ENCODE results near the gene NUTM2A.
"Not testable (repeated sequence)": the region's sequence is repeated elsewhere in the genome, so short reads cannot be mapped to it uniquely, and the experiment has no call there.

NUTM2A gene
- total RNA-seq: 0 to 0.97 (median 0.52) reads per million in 3 donors

DNA sequence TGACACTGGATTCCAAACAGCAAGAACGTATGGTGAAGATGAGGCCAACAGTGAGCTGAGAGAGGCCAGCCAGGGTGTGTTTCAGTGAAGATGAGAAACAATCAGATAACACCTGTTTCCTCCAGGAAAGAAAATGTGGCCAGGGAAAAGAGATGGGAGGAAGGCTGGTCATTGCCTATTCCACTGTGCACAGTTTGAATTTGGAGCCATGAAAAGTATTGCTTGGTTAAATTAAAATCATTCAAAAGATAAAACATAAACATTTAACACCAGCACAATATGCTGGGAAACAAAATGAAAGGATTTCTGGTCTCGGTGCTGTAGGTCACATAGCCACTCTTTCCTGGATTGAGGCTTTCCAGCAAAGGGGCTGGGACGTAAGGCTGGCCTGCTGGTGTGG is at the start of gene NUTM2A:
Gene NUTM2A, plus strand, starts transcription at position 301 of the 400 bp plus-strand sequence. CDS start 383 bp downstream, outside the sequence.
- not testable (repeated sequence) for H3K27me3 ChIP-seq (replicated peaks; ENCODE audit: control insufficient read depth, insufficient read depth, low read length, poor library complexity, severe bottlenecking); DNase-seq; H3K4me1 ChIP-seq (ENCODE audit: control insufficient read depth, insufficient read depth, low read length, poor library complexity, severe bottlenecking)

DNA sequence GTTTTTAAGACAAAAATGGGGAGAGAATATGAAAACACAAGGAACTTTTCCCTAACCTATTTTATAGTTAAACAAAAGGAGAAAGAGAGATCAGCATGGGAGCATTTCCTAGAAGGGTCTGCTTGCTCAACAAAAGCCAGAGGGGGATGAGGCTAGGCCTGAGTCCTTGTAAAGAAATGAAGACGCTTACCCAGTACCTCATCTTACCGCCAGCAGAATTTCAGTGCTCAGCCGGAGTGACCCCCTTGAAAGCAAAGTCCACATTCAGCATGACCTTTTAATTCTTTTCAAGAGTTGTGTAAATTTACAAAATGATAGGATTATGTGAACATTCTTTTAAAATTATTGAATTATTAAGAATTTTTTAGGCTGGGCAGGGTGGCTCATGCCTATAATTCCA is 47.7 kb upstream of the NUTM2A start:
- not testable (repeated sequence) for DNase-seq; H3K4me3 ChIP-seq (ENCODE audit: insufficient read depth, low read depth, low read length, poor library complexity, severe bottlenecking); H3K4me1 ChIP-seq (ENCODE audit: control insufficient read depth, insufficient read depth, low read length, poor library complexity, severe bottlenecking); H3K27ac ChIP-seq (ENCODE audit: insufficient read depth, low read length, poor library complexity, severe bottlenecking); H3K9me3 ChIP-seq (ENCODE audit: control insufficient read depth, low read length); H3K36me3 ChIP-seq (ENCODE audit: control insufficient read depth, insufficient read depth, low read length); H3K27me3 ChIP-seq (replicated peaks; ENCODE audit: control insufficient read depth, insufficient read depth, low read length, poor library complexity, severe bottlenecking)

More for the DNA sequence above, at the start of gene NUTM2A:
- not testable (repeated sequence) for H3K27ac ChIP-seq (ENCODE audit: insufficient read depth, low read length, poor library complexity, severe bottlenecking); H3K4me3 ChIP-seq (ENCODE audit: insufficient read depth, low read depth, low read length, poor library complexity, severe bottlenecking); H3K9me3 ChIP-seq (ENCODE audit: control insufficient read depth, low read length); H3K36me3 ChIP-seq (ENCODE audit: control insufficient read depth, insufficient read depth, low read length)

GRCh38 chr10:87184421-87184820 is 40.8 kb upstream of the NUTM2A start:
- not testable (repeated sequence) for DNase-seq; H3K9me3 ChIP-seq (ENCODE audit: control insufficient read depth, low read length); H3K4me3 ChIP-seq (ENCODE audit: insufficient read depth, low read depth, low read length, poor library complexity, severe bottlenecking); H3K27ac ChIP-seq (ENCODE audit: insufficient read depth, low read length, poor library complexity, severe bottlenecking); H3K4me1 ChIP-seq (ENCODE audit: control insufficient read depth, insufficient read depth, low read length, poor library complexity, severe bottlenecking); H3K36me3 ChIP-seq (ENCODE audit: control insufficient read depth, insufficient read depth, low read length); H3K27me3 ChIP-seq (replicated peaks; ENCODE audit: control insufficient read depth, insufficient read depth, low read length, poor library complexity, severe bottlenecking)

GRCh38 chr10:87186016-87186415 is 39.2 kb upstream of the NUTM2A start:
- not testable (repeated sequence) for H3K36me3 ChIP-seq (ENCODE audit: control insufficient read depth, insufficient read depth, low read length); DNase-seq; H3K27me3 ChIP-seq (replicated peaks; ENCODE audit: control insufficient read depth, insufficient read depth, low read length, poor library complexity, severe bottlenecking); H3K9me3 ChIP-seq (ENCODE audit: control insufficient read depth, low read length); H3K27ac ChIP-seq (ENCODE audit: insufficient read depth, low read length, poor library complexity, severe bottlenecking); H3K4me1 ChIP-seq (ENCODE audit: control insufficient read depth, insufficient read depth, low read length, poor library complexity, severe bottlenecking); H3K4me3 ChIP-seq (ENCODE audit: insufficient read depth, low read depth, low read length, poor library complexity, severe bottlenecking)

- not testable (repeated sequence) for H3K27ac ChIP-seq (ENCODE audit: insufficient read depth, low read length, poor library complexity, severe bottlenecking); H3K4me3 ChIP-seq (ENCODE audit: insufficient read depth, low read depth, low read length, poor library complexity, severe bottlenecking)
Observed at GRCh38 chr10:87187573-87187972, 37.7 kb upstream of the NUTM2A start.

DNA sequence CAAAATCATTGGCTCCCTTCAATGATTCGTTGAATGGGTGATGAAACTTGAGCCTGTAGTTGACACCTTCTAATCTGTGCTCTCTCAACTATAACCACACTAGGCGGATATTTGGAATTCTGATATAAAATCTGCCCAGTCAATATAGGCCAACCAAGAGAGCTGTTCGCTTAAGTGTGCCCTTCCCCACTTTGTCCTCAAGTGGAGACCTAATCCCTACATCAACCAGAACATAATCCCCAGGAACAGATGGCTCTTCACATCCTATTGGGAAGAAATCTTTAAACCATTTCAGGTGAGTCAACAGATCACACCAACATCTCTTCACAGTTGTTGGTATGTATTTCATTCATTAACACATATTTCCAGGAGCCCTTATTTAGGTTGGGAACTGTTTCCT is 33.4 kb upstream of the NUTM2A start:
- H3K27me3 ChIP-seq (replicated peaks; ENCODE audit: control insufficient read depth, insufficient read depth, low read length, poor library complexity, severe bottlenecking); H3K36me3 ChIP-seq (ENCODE audit: control insufficient read depth, insufficient read depth, low read length); DNase-seq; H3K27ac ChIP-seq (ENCODE audit: insufficient read depth, low read length, poor library complexity, severe bottlenecking); H3K4me1 ChIP-seq (ENCODE audit: control insufficient read depth, insufficient read depth, low read length, poor library complexity, severe bottlenecking); H3K4me3 ChIP-seq (ENCODE audit: insufficient read depth, low read depth, low read length, poor library complexity, severe bottlenecking); H3K9me3 ChIP-seq (ENCODE audit: control insufficient read depth, low read length): not testable (repeated sequence)

More at GRCh38 chr10:87187573-87187972, 37.7 kb upstream of the NUTM2A start:
- DNase-seq; H3K36me3 ChIP-seq (ENCODE audit: control insufficient read depth, insufficient read depth, low read length); H3K27me3 ChIP-seq (replicated peaks; ENCODE audit: control insufficient read depth, insufficient read depth, low read length, poor library complexity, severe bottlenecking); H3K4me1 ChIP-seq (ENCODE audit: control insufficient read depth, insufficient read depth, low read length, poor library complexity, severe bottlenecking); H3K9me3 ChIP-seq (ENCODE audit: control insufficient read depth, low read length): not testable (repeated sequence)

DNA sequence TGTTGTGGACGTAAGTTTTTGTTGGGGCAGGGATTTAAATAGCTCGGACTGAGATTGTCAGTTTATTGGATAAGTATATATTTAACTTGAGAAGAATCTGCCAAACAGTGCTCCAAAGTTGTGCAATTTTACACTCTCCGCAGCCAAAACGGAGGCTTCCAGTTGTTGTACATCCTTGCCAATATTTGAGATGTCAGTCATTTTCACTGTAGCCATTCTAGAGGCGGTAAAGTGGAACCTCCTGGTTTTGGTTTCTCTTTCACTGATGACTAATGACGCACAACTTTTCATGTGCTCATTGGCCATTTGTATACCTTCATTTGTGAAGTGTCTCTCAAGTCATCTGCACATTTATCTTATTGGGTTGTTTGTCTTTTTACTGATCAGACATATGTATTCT is 24.3 kb upstream of the NUTM2A start:
- not testable (repeated sequence) for H3K36me3 ChIP-seq (ENCODE audit: control insufficient read depth, insufficient read depth, low read length)
- peak in 1 of 3 donors; percentile 12 for DNase-seq

DNA sequence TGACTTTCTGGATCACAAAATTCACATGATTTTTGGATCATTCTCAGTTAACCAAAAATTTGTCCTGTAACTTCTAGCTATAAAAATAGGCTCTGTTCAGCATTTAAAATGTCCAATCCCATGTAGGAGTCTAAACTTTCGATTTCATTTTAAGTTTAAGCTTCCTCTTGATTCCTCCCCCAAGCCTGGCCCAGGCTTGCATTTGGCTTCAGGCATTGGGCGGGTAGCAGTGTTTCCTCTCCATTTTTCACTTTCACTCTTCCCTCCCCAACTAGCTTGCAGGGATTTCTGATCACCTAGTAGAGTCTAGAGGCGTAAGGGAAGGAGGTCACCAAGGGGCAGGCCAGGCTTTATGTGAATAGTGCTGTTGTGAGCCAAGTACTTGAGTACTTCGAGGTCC is 20.4 kb upstream of the NUTM2A start:
- not testable (repeated sequence) for H3K4me1 ChIP-seq (ENCODE audit: control insufficient read depth, insufficient read depth, low read length, poor library complexity, severe bottlenecking); H3K9me3 ChIP-seq (ENCODE audit: control insufficient read depth, low read length); DNase-seq; H3K36me3 ChIP-seq (ENCODE audit: control insufficient read depth, insufficient read depth, low read length); H3K27ac ChIP-seq (ENCODE audit: insufficient read depth, low read length, poor library complexity, severe bottlenecking); H3K27me3 ChIP-seq (replicated peaks; ENCODE audit: control insufficient read depth, insufficient read depth, low read length, poor library complexity, severe bottlenecking); H3K4me3 ChIP-seq (ENCODE audit: insufficient read depth, low read depth, low read length, poor library complexity, severe bottlenecking)

More for the DNA sequence above, 24.3 kb upstream of the NUTM2A start:
- H3K4me1 ChIP-seq (ENCODE audit: control insufficient read depth, insufficient read depth, low read length, poor library complexity, severe bottlenecking); H3K9me3 ChIP-seq (ENCODE audit: control insufficient read depth, low read length); H3K27ac ChIP-seq (ENCODE audit: insufficient read depth, low read length, poor library complexity, severe bottlenecking); H3K27me3 ChIP-seq (replicated peaks; ENCODE audit: control insufficient read depth, insufficient read depth, low read length, poor library complexity, severe bottlenecking); H3K4me3 ChIP-seq (ENCODE audit: insufficient read depth, low read depth, low read length, poor library complexity, severe bottlenecking): not testable (repeated sequence)

GRCh38 chr10:87206922-87207321 is 18.3 kb upstream of the NUTM2A start:
- H3K36me3 ChIP-seq (ENCODE audit: control insufficient read depth, insufficient read depth, low read length); DNase-seq; H3K4me3 ChIP-seq (ENCODE audit: insufficient read depth, low read depth, low read length, poor library complexity, severe bottlenecking); H3K9me3 ChIP-seq (ENCODE audit: control insufficient read depth, low read length); H3K27me3 ChIP-seq (replicated peaks; ENCODE audit: control insufficient read depth, insufficient read depth, low read length, poor library complexity, severe bottlenecking); H3K27ac ChIP-seq (ENCODE audit: insufficient read depth, low read length, poor library complexity, severe bottlenecking); H3K4me1 ChIP-seq (ENCODE audit: control insufficient read depth, insufficient read depth, low read length, poor library complexity, severe bottlenecking): not testable (repeated sequence)

DNA sequence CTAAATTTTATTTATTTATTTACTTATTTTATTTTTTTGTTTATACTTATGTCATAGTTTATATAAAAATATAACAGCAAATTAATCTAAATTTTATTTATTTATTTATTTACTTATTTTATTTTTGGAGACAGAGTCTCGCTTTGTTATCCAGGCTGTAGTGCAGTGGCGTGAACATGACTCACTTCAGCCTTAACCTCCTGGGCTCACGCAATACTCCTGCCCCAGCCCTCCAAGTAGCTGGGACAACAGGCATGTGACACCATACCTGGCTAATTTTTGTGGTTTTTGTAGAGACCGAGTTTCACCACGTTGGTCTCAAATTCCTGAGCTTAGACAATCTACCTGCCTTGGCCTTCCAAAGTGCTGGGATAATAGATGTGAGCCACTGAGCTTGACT is 14.9 kb upstream of the NUTM2A start:
- H3K36me3 ChIP-seq (ENCODE audit: control insufficient read depth, insufficient read depth, low read length); H3K4me1 ChIP-seq (ENCODE audit: control insufficient read depth, insufficient read depth, low read length, poor library complexity, severe bottlenecking); H3K9me3 ChIP-seq (ENCODE audit: control insufficient read depth, low read length); H3K27ac ChIP-seq (ENCODE audit: insufficient read depth, low read length, poor library complexity, severe bottlenecking); H3K4me3 ChIP-seq (ENCODE audit: insufficient read depth, low read depth, low read length, poor library complexity, severe bottlenecking); H3K27me3 ChIP-seq (replicated peaks; ENCODE audit: control insufficient read depth, insufficient read depth, low read length, poor library complexity, severe bottlenecking); DNase-seq: not testable (repeated sequence)

DNA sequence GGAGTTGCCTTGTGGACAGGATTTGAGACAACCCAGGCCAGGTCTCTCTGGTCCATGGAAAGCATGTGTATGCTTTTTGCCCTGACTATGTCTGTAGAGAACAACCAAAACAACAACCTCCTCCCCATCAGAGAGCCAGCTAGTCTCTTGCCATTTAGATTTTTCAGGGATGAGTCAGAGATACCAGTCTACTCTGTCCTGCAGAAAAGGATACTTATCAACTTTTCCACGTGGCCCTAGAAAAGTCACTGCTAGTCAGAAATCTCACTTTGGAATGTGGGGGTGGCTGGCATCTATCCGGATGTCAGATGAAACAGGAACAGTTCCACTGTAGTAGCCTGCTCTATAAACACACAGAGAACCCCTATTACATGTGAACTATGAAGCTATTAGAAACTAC is 13.4 kb upstream of the NUTM2A start:
- not testable (repeated sequence) for H3K4me3 ChIP-seq (ENCODE audit: insufficient read depth, low read depth, low read length, poor library complexity, severe bottlenecking); H3K36me3 ChIP-seq (ENCODE audit: control insufficient read depth, insufficient read depth, low read length); H3K27ac ChIP-seq (ENCODE audit: insufficient read depth, low read length, poor library complexity, severe bottlenecking); H3K27me3 ChIP-seq (replicated peaks; ENCODE audit: control insufficient read depth, insufficient read depth, low read length, poor library complexity, severe bottlenecking); H3K4me1 ChIP-seq (ENCODE audit: control insufficient read depth, insufficient read depth, low read length, poor library complexity, severe bottlenecking); DNase-seq; H3K9me3 ChIP-seq (ENCODE audit: control insufficient read depth, low read length)
